Activated T-helper 1 cell treated with anti-CD3 and anti-CD28 coated beads, Interleukin-12 subunit alpha, Interleukin-12 subunit beta, Interleukin-2, Interleukin-4 antibody, amounts not matched to agents 30 ng/mL and 10 ng/mL and 1 ng/mL, durations not matched to agents 14 hours and 24 hours and 36 hours (primary cell): ENCODE measurements around the gene EBF3. TPM values are rescaled to one million over a fixed set of nuclear protein-coding genes. Genes with fewer than 3 reads are reported as not detected.

Experiments
- DNase-seq: peaks from one replicate; pipeline ENCODE4 v3.0.0; 2021; ENCODE audit warnings: low spot score
- H3K27ac Mint-ChIP-seq: one replicate; pipeline ENCODE4 v1.8.0; 2021; ENCODE audit warnings: mild to moderate bottlenecking, mixed read lengths
- H3K27me3 Mint-ChIP-seq: one replicate; pipeline ENCODE4 v1.8.0; 2022; ENCODE audit warnings: mild to moderate bottlenecking, moderate library complexity, mixed read lengths; ENCODE audit not compliant: insufficient read depth
- H3K36me3 Mint-ChIP-seq: one replicate; pipeline ENCODE4 v1.8.0; 2021; ENCODE audit warnings: low read depth, mixed read lengths
- H3K4me1 Mint-ChIP-seq: one replicate; pipeline ENCODE4 v1.8.0; 2021; ENCODE audit warnings: low read depth, mixed read lengths
- H3K4me3 Mint-ChIP-seq: one replicate; pipeline ENCODE4 v1.8.0; 2021; ENCODE audit warnings: mild to moderate bottlenecking, moderate library complexity, mixed read lengths
- H3K9me3 Mint-ChIP-seq: one replicate; pipeline ENCODE4 v1.8.0; 2021; ENCODE audit warnings: mixed read lengths
- intact Hi-C: fragments of 100-400 bp; cut with micrococcal nuclease; formaldehyde crosslinking; loops from one replicate; pipeline ENCODE4 v1.15.1; 2024
- total RNA-seq: library from RNA; stranded (reverse); gene quantifications from 2 replicates; pipeline ENCODE4 v1.2.3, GENCODE V29; 2022

EBF3 gene
- total RNA-seq, 1 donor from 2014 or later, result not detected

GRCh38 chr10:129910861-129911260, 53.2 kb downstream of the EBF3 start:
- DNase-seq, result no peak
- Mint-ChIP-seq H3K27ac (no peak overlapping the region), H3K4me3 (no peak overlapping the region), H3K9me3 (no peaks in the 10 kb centered on the region), H3K4me1 (no peaks in the 10 kb centered on the region), H3K36me3 (no peaks in the 10 kb centered on the region), H3K27me3 (peaks cover 2% of the 10 kb centered on the region)
- intact Hi-C loops, result no loop called here

- intact Hi-C loops, result no loop called here
- Mint-ChIP-seq H3K27me3 (peaks cover 2% of the 10 kb centered on the region), H3K9me3 (no peaks in the 10 kb centered on the region), H3K4me3 (no peak overlapping the region), H3K4me1 (no peaks in the 10 kb centered on the region), H3K27ac (no peak overlapping the region), H3K36me3 (no peaks in the 10 kb centered on the region)
- no peak for DNase-seq
Measured at GRCh38 chr10:129909531-129910256, 54.4 kb downstream of the EBF3 start.

DNA sequence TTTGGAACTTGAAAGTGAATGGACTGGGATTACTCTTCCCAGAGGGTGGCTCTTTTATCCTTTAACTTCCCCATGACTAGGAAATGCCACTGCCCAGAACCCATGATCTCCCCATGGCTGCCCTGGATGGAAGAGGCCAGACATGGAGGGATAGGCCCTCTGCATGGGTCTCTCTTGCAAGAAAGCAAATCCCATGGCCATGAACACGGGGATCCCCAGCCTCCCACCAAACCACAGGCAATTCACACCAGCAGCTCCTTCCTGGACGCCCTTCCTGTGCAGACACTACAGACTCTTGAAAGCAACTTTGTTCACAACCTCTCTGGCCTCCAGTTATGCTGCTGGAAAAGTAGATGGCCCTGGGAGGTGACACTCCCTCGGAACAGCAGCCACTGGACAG, 55.0 kb downstream of the EBF3 start:
- no peaks in the 10 kb centered on the region for H3K36me3 Mint-ChIP-seq
- H3K27me3 Mint-ChIP-seq, result peaks cover 2% of the 10 kb centered on the region
- DNase-seq, result no peak
- intact Hi-C loops, result no loop called here
- H3K9me3 Mint-ChIP-seq, result no peaks in the 10 kb centered on the region
- H3K4me3 Mint-ChIP-seq, result no peak overlapping the region
- no peak overlapping the region for H3K27ac Mint-ChIP-seq
- no peaks in the 10 kb centered on the region for H3K4me1 Mint-ChIP-seq

GRCh38 chr10:129908406-129908805, 55.7 kb downstream of the EBF3 start:
- H3K4me1 Mint-ChIP-seq, result no peaks in the 10 kb centered on the region
- intact Hi-C loops, result no loop called here

GRCh38 chr10:129905553-129905952, 58.5 kb downstream of the EBF3 start:
- no peak overlapping the region for H3K4me3 Mint-ChIP-seq
- DNase-seq, result no peak
- H3K27me3 Mint-ChIP-seq, result peaks cover 4% of the 10 kb centered on the region
- no peaks in the 10 kb centered on the region for H3K4me1 Mint-ChIP-seq
- no peaks in the 10 kb centered on the region for H3K9me3 Mint-ChIP-seq
- H3K36me3 Mint-ChIP-seq, result no peaks in the 10 kb centered on the region
- intact Hi-C loops, result no loop called here
- H3K27ac Mint-ChIP-seq, result no peak overlapping the region

More at GRCh38 chr10:129908406-129908805, 55.7 kb downstream of the EBF3 start:
- DNase-seq, result no peak
- no peaks in the 10 kb centered on the region for H3K9me3 Mint-ChIP-seq
- no peak overlapping the region for H3K4me3 Mint-ChIP-seq
- H3K27ac Mint-ChIP-seq, result no peak overlapping the region
- no peaks in the 10 kb centered on the region for H3K36me3 Mint-ChIP-seq
- H3K27me3 Mint-ChIP-seq, result peaks cover 2% of the 10 kb centered on the region

DNA sequence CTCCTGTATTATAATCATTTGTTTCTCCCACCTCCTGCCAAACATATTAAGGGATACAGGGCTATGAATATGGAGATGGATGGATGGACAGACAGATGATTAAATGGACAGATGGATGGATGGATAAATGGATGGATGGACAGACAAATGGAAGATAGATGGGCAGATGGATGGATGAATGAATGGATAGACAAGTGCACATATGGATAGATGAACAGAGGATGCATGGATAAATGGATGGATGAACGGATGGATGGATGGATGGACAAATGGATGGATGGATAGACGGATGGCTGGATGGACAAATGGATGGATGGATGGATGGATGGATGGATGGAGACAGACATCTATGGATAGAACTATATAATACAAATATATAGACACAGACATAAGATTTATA, 59.8 kb downstream of the EBF3 start:
- Mint-ChIP-seq H3K27me3 (peaks cover 12% of the 10 kb centered on the region), H3K36me3 (no peaks in the 10 kb centered on the region), H3K4me3 (no peak overlapping the region), H3K4me1 (no peaks in the 10 kb centered on the region), H3K27ac (no peak overlapping the region), H3K9me3 (no peaks in the 10 kb centered on the region)
- no peak for DNase-seq
- intact Hi-C loops, result no loop called here

DNA sequence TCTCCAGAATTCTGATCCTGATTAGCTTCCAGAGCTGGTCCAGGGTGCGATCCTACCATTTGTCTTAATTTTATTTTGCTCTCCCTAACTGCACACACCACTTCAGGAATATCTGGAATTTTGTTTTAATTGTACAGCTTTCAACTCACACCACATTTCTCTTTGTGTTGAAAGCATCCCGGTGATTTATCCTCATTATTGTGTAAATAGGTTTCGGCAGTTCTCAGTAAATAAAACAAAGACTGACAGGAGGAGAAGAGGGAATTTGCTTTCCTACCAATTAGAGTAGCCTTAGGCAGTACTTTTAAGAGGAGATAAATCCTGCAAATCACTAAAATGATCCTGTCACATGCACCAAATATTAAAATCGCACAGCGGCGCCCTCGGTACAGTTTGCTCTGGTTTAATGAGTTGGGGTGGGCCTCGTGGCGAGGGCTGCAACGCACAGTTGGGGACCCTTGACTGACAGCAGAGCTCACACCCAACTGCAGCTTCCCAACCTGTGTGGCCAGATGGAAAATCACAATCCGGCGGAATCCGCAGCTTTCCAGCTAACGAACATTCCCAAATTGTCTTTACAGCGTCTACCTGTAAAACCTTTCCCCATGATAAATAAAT, 62.6 kb downstream of the EBF3 start:
- no peak for DNase-seq
- Mint-ChIP-seq H3K27me3 (peaks cover 23% of the 10 kb centered on the region), H3K9me3 (no peaks in the 10 kb centered on the region), H3K4me1 (no peaks in the 10 kb centered on the region), H3K4me3 (no peak overlapping the region), H3K27ac (no peak overlapping the region), H3K36me3 (no peaks in the 10 kb centered on the region)
- intact Hi-C loops, result no loop called here

- Mint-ChIP-seq H3K27ac (no peak overlapping the region), H3K4me3 (no peak overlapping the region)
- intact Hi-C loops, result no loop called here
Measured at GRCh38 chr10:129900825-129901224, 63.2 kb downstream of the EBF3 start.

DNA sequence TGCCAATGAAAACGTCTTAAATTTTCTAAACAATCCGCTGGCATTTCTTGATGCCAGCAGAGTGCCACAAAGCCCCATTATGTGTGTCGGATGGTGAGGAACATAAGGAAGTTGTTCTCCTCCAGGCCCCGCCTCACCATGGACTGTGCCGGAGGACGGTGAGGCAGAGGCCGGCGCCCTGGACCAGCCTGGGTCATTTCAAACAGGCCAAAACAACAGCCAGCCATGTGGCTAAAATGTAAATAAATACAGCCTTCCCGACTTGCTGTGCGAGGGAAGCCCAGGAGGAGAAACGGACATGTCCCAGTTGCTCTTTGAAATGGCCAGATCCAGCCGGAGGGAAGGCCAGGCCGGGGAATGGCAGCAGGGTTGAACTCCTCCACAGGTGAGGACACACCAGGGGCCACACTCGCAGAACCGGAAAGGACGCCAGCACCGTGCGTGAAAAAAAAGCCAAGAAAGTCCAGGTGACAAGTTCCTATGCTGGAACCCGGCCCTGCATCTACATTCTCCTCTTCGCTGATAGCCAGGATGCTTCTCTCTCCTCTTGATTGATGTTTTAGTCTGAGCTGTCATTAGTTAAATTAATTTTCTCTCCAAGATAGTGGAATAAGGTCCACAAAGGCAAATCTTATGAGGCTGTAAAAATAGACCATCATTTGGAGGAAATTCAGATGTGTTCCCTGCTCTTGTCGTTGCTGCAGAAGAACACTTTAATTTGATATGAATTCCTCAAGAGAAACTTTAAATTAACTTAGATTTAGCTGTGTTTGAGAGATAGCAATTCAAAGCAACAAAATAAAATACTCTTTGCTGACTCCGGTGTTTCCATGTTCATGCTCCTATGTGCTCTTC, 64.6 kb downstream of the EBF3 start:
- Mint-ChIP-seq H3K9me3 (no peaks in the 10 kb centered on the region), H3K27ac (no peak overlapping the region), H3K4me1 (no peaks in the 10 kb centered on the region), H3K36me3 (no peaks in the 10 kb centered on the region), H3K4me3 (no peak overlapping the region), H3K27me3 (peaks cover 21% of the 10 kb centered on the region)
- intact Hi-C loops, result no loop called here
- DNase-seq, result no peak

More at GRCh38 chr10:129900825-129901224, 63.2 kb downstream of the EBF3 start:
- Mint-ChIP-seq H3K4me1 (no peaks in the 10 kb centered on the region), H3K9me3 (no peaks in the 10 kb centered on the region), H3K36me3 (no peaks in the 10 kb centered on the region), H3K27me3 (peaks cover 21% of the 10 kb centered on the region)
- DNase-seq, result no peak

DNA sequence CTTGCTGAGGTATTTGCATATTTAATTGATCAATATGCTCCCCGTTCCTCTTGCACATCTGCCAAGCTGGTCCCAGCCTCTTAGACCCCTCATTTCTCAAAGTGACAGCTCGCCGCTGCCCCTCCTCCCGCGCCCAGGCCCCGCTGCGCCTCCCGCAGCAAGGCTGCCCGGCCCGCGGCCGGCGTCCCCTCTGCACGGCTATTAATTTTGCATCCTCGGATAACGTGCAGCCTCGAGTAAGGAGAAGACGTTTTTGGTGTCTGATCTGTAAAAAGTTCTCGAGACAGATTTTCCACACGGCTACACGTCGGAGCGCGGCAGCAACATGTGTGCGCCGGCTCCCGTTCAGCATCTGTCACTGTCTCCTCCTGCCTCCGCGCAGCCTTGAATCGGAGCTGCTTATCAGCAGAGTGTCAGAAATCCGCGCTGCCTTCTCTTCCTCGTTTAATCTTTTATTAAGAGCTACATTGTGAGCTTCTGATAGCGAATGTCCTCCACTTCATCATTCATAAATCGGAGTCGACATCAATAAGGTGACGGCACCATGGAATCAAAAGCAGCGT, 65.3 kb downstream of the EBF3 start:
- DNase-seq, result no peak
- H3K9me3 Mint-ChIP-seq, result no peaks in the 10 kb centered on the region
- intact Hi-C loops, result no loop called here
- no peak overlapping the region for H3K27ac Mint-ChIP-seq
- H3K4me1 Mint-ChIP-seq, result no peaks in the 10 kb centered on the region
- H3K36me3 Mint-ChIP-seq, result no peaks in the 10 kb centered on the region
- H3K27me3 Mint-ChIP-seq, result peaks cover 21% of the 10 kb centered on the region
- H3K4me3 Mint-ChIP-seq, result no peak overlapping the region

DNA sequence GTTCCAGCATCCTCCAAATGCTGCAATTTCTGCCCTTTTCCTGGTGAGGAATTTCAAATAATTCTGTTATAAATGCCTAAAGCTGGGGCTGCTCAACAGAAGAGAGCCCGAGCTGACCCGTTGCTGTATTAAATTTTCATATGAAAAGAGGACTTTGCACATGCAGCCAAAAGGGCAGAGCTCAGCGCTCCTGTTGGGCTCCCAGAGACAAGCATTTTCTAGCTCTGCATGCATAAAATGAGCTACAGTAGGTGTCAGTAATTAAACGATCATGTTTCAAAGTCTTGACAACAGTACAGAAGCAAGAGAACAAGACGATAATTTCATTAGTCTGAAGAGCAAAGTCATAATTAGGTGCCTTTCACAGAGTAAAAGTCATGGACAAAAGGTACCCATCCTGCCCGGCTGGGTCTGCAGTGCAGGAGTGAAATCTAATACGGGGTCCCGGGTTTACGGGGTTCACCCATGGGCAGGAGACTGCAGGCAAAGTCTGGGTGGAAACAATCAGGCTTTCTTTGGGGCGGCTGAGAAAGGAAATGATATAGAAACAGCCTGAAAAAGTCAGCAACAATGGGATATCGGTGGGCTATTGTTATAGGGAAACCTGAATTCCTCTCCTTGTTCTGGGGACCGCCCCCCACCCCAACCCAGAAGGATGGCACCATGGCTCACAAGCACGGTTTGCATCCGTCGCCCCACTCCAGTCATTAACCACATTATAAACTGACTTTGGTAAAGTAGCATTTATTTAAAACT, 66.0 kb downstream of the EBF3 start:
- Mint-ChIP-seq H3K27me3 (peaks cover 21% of the 10 kb centered on the region), H3K4me1 (no peaks in the 10 kb centered on the region), H3K4me3 (no peak overlapping the region), H3K36me3 (no peaks in the 10 kb centered on the region), H3K27ac (no peak overlapping the region), H3K9me3 (no peaks in the 10 kb centered on the region)
- DNase-seq, result no peak
- intact Hi-C loops, result no loop called here

DNA sequence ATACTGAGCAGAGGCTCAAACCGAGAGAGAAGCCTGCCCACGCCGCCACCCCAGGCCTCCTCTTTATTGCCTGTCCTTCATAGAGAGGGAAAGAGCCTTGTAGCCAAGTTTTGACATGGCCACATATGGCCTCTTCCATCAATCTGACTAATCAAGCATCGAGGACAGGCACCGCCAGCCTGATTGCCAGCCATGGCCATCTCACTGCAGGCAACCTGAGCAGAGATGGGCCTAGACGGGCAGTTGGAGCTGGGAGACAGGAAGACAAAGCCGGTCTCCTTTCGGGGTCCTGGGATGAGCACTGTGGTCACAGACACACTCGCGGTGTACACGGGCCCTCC, 67.2 kb downstream of the EBF3 start:
- DNase-seq, result no peak
- Mint-ChIP-seq H3K27me3 (peaks cover 21% of the 10 kb centered on the region), H3K4me1 (no peaks in the 10 kb centered on the region), H3K9me3 (no peaks in the 10 kb centered on the region), H3K27ac (no peak overlapping the region), H3K4me3 (no peak overlapping the region), H3K36me3 (no peaks in the 10 kb centered on the region)
- intact Hi-C loops, result no loop called here
